HCT116 (cell line): ENCODE measurements around the gene NLRP1. TPM values are rescaled to one million over a fixed set of nuclear protein-coding genes. Genes with fewer than 3 reads are reported as not detected.

Source experiments
- ATAC-seq: fragments of 200-7000 bp; cut with Tn5 transposase; 2 replicates; pipeline ENCODE4 v1.9.1; 2020; ENCODE audit warnings: mild to moderate bottlenecking, moderate library complexity
- BruUV-seq: library from RNA; stranded (reverse); fragments of 400-500 nt; replicated peaks from 2 replicates; lab custom pipeline; 2021; lab: Mats Ljungman, UMichigan
- CTCF ChIA-PET: fragments of 300-600 bp; sonication (Branson Sonifier 250); formaldehyde crosslinking; loops from one replicate; lab custom pipeline; 2021; ENCODE audit warnings: antibody characterized with exemption; lab: Charles Lee
- POLR2A ChIA-PET: fragments of 300-600, 350-600 bp; sonication (Branson Sonifier 250); formaldehyde crosslinking; loops from one replicate; lab custom pipeline; 2021; ENCODE audit warnings: antibody characterized with exemption; lab: Charles Lee
- RAD21 ChIA-PET, 2 experiments: fragments of 300-600 bp; sonication (Branson Sonifier 250); formaldehyde crosslinking; loops; one replicate each; lab custom pipeline; 2023; ENCODE audit warnings: low total read pairs in 2 of 2; ENCODE audit not compliant: uncharacterized antibody in 2 of 2, unreplicated experiment in 2 of 2, low non-redundant PET in 1 of 2; lab: Charles Lee
- DNase-seq: peaks from one replicate; pipeline ENCODE4 v3.0.0-alpha.2; 2010; ENCODE audit warnings: low read depth, low spot score
- H2AFZ ChIP-seq: fragments of 200-600 bp; shearing (Covaris generic), sonication (generic); 2 replicates; pipeline ENCODE4 v1.6.1; 2017; ENCODE audit warnings: low read depth, mixed run types, mixed read lengths, antibody characterized with exemption, low read length; ENCODE audit not compliant: poor library complexity, severe bottlenecking
- H3K27ac ChIP-seq: 2 replicates; pipeline ENCODE4 v1.5.1; 2012; ENCODE audit warnings: low read depth, low read length
- H3K27me3 ChIP-seq: fragments of 200-600 bp; sonication (generic); 2 replicates; pipeline ENCODE4 v1.6.1; 2016; ENCODE audit warnings: mixed run types, low read length, mixed read lengths; ENCODE audit not compliant: insufficient read depth
- H3K36me3 ChIP-seq, 2 experiments: fragments of 200-500 bp in 1 of 2; fragments of 200-600 bp in 1 of 2; sonication (Bioruptor generic) in 1 of 2; sonication (generic) in 1 of 2; 2 replicates each; pipeline versions ENCODE4 v1.5.1 to v1.6.1; 2014 to 2016; ENCODE audit warnings: low read length in 2 of 2, inconsistent platforms in 1 of 2, mixed read lengths in 1 of 2, mixed run types in 1 of 2; ENCODE audit not compliant: insufficient read depth in 2 of 2, control insufficient read depth in 1 of 2
- H3K4me1 ChIP-seq, 2 experiments: fragments of 200-600 bp in 1 of 2; sonication (generic) in 1 of 2; 2 replicates each; pipeline versions ENCODE4 v1.5.1 to v1.6.1; 2012 to 2017; ENCODE audit warnings: low read length in 2 of 2, inconsistent platforms in 1 of 2, mild to moderate bottlenecking in 1 of 2, mixed read lengths in 1 of 2, mixed run types in 1 of 2, moderate library complexity in 1 of 2; ENCODE audit not compliant: insufficient read depth in 2 of 2, control insufficient read depth in 1 of 2
- H3K4me2 ChIP-seq: fragments of 200-600 bp; sonication (generic); 2 replicates; pipeline ENCODE4 v1.6.1; 2017; ENCODE audit warnings: mixed run types, low read length, mixed read lengths
- H3K4me3 ChIP-seq, 2 experiments: fragments of 200-600 bp in 1 of 2; sonication (generic) in 1 of 2; replicated peaks in 1 of 2; 2 replicates each; pipeline ENCODE4 v1.5.1; 2011 to 2016; ENCODE audit warnings: low read length in 2 of 2, control low read depth in 1 of 2, low read depth in 1 of 2, mild to moderate bottlenecking in 1 of 2, mixed read lengths in 1 of 2, mixed run types in 1 of 2
- H3K79me2 ChIP-seq: fragments of 200-600 bp; sonication (generic); 2 replicates; pipeline ENCODE4 v1.6.1; 2017; ENCODE audit warnings: mild to moderate bottlenecking, mixed run types, low read length, moderate library complexity, mixed read lengths; ENCODE audit not compliant: insufficient read depth
- H3K9ac ChIP-seq: fragments of 200-600 bp; sonication (generic); 2 replicates; pipeline ENCODE4 v1.6.1; 2016; ENCODE audit warnings: low read length, mixed read lengths
- H3K9me2 ChIP-seq: fragments of 200-600 bp; sonication (generic), shearing (Covaris generic); 2 replicates; pipeline ENCODE4 v1.6.1; 2017; ENCODE audit warnings: mixed run types, mild to moderate bottlenecking, moderate library complexity; ENCODE audit not compliant: insufficient read depth
- H3K9me3 ChIP-seq, 2 experiments: fragments of 200-500 bp in 1 of 2; fragments of 200-600 bp in 1 of 2; sonication (Bioruptor generic) in 1 of 2; sonication (generic) in 1 of 2; 2 replicates each; pipeline ENCODE4 v1.6.1; 2014 to 2017; ENCODE audit warnings: low read length in 2 of 2, mixed read lengths in 2 of 2, inconsistent platforms in 1 of 2, low read depth in 1 of 2, mild to moderate bottlenecking in 1 of 2, mixed run types in 1 of 2, moderate library complexity in 1 of 2; ENCODE audit not compliant: control insufficient read depth in 1 of 2, insufficient read depth in 1 of 2
- H4K20me1 ChIP-seq: fragments of 200-600 bp; sonication (generic), shearing (Covaris generic); 2 replicates; pipeline ENCODE4 v1.6.1; 2017; ENCODE audit warnings: mixed run types, mild to moderate bottlenecking, moderate library complexity; ENCODE audit not compliant: insufficient read depth
- CBX3 ChIP-seq: IDR thresholded peaks from 2 replicates; pipeline ENCODE4 v1.6.1; 2012; ENCODE audit warnings: low read depth
- CEBPB ChIP-seq: IDR thresholded peaks from 2 replicates; pipeline ENCODE4 v1.6.1; 2012; ENCODE audit warnings: low read depth
- CTCF ChIP-seq, 3 experiments: fragments of 200-600 bp in 1 of 3; sonication (generic) in 1 of 3; IDR thresholded peaks in 2 of 3; conservative IDR thresholded peaks in 1 of 3; 2 replicates each; pipeline ENCODE4 v1.5.1; 2012 to 2017; ENCODE audit warnings: low read depth in 2 of 3, low read length in 2 of 3, antibody characterized with exemption in 1 of 3, borderline replicate concordance in 1 of 3, control low read depth in 1 of 3, mild to moderate bottlenecking in 1 of 3, mixed read lengths in 1 of 3, mixed run types in 1 of 3, moderate library complexity in 1 of 3; ENCODE audit not compliant: insufficient read depth in 1 of 3
- ELF1 ChIP-seq: IDR thresholded peaks from 2 replicates; pipeline ENCODE4 v1.6.1; 2012; ENCODE audit warnings: low read depth, borderline replicate concordance
- EZH2phosphoT487 ChIP-seq: fragments of 200-600 bp; IDR thresholded peaks from 2 replicates; pipeline ENCODE4 v1.6.1; 2018; ENCODE audit warnings: antibody characterized with exemption, borderline replicate concordance
- FOSL1 ChIP-seq: IDR thresholded peaks from 2 replicates; pipeline ENCODE4 v1.6.1; 2012; ENCODE audit warnings: low read depth
- POLR2A ChIP-seq: IDR thresholded peaks from 2 replicates; pipeline ENCODE4 v1.7.0; 2011; ENCODE audit warnings: borderline replicate concordance; ENCODE audit not compliant: insufficient read depth, insufficient read length; ENCODE audit errors: extremely low read depth
- POLR2AphosphoS5 ChIP-seq: IDR thresholded peaks from 2 replicates; pipeline ENCODE4 v1.6.1; 2011; ENCODE audit warnings: mild to moderate bottlenecking, low read depth, low read length, moderate library complexity
- REST ChIP-seq: IDR thresholded peaks from 2 replicates; pipeline ENCODE4 v1.6.1; 2012; ENCODE audit warnings: low read depth
- SIN3A ChIP-seq: IDR thresholded peaks from 2 replicates; pipeline ENCODE4 v1.6.1; 2012; ENCODE audit warnings: low read depth
- SP1 ChIP-seq: IDR thresholded peaks from 2 replicates; pipeline ENCODE4 v1.6.1; 2012; ENCODE audit warnings: low read depth
- TCF7L2 ChIP-seq: IDR thresholded peaks from 2 replicates; pipeline ENCODE4 v1.7.0; 2011; ENCODE audit warnings: borderline replicate concordance, inconsistent platforms; ENCODE audit not compliant: insufficient read depth, insufficient read length; ENCODE audit errors: extremely low read depth
- YY1 ChIP-seq: IDR thresholded peaks from 2 replicates; pipeline ENCODE4 v1.6.1; 2011; ENCODE audit warnings: low read length, low read depth, moderate library complexity, mild to moderate bottlenecking; ENCODE audit not compliant: insufficient replicate concordance; ENCODE audit errors: extremely low read depth
- ZBTB33 ChIP-seq: IDR thresholded peaks from 2 replicates; pipeline ENCODE4 v1.6.1; 2011; ENCODE audit warnings: mild to moderate bottlenecking, low read length, moderate library complexity; ENCODE audit not compliant: insufficient replicate concordance; ENCODE audit errors: extremely low read depth
- ZFX ChIP-seq: fragments of 450-650 bp; IDR thresholded peaks from 2 replicates; pipeline ENCODE4 v1.6.1; 2017
- ZNF274 ChIP-seq: fragments of 200-500 bp; sonication (Bioruptor generic); IDR thresholded peaks from 2 replicates; pipeline ENCODE4 v1.6.1; 2014; ENCODE audit warnings: mild to moderate bottlenecking, low read depth, low read length, inconsistent platforms
- intact Hi-C: fragments of 100-400 bp; cut with micrococcal nuclease; formaldehyde crosslinking; loops from 2 replicates; pipeline ENCODE4 v1.10.0; 2022
- total RNA-seq: library from RNA; stranded (reverse); gene quantifications from one replicate; pipeline ENCODE4 v1.2.1, GENCODE V29; 2021; ENCODE audit not compliant: unreplicated experiment

Gene NLRP1
- total RNA-seq, 1 experiment from 2014 or later = 7.2 TPM

DNA sequence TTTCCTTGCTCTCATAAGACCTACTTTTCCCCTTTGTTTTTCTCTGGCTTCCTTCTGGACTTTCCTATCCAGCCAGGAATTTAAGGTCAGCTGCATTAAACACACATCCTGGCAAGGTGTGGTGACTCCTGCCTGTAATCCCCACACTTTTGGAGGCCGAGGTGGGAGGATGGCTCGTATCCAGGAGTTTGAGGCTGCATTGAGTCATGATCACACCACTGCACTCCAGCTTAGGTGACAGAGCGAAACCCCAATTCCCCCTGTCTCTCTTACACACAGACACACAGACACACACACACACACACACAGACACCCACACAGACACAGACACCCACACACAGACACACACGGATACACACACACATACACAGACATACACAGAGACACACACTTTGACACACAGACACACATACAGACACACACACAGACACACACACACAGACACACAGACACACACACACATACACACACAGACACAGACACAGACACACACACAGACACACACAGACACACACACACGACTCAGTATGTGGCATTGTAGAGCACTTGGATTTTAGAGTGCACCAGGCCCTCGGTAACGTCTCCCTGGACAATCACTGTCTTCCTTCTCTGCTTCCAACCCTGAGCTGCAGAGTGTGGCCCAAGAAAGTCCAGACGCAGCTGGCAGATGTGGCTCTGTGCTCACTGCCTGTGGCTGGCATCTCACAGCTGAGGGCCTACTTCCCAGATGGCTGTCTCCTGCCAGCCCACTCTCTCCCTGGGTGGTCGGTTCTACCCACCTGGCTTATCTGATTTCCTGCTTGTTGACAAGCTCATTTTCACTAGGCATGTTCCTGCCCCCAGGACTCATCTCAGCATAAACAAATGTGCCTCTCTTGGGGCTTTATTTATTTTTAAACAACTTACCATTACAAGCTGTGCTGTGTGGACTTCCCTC lies 39.0 kb downstream of the NLRP1 start:
- RAD21 ChIA-PET = no interaction called here

More for the DNA sequence above, 39.0 kb downstream of the NLRP1 start:
- no peak for TF ChIP-seq SIN3A
- no peak for TF ChIP-seq POLR2AphosphoS5
- TF ChIP-seq FOSL1 = no peak
- TF ChIP-seq YY1 = no peak
- TF ChIP-seq ZBTB33 = no peak
- no peak for TF ChIP-seq CTCF (IDR thresholded peaks at IDR 0.05 in 2 of 3, conservative IDR thresholded peaks at IDR 0.05 in 1 of 3; ENCODE audit: borderline replicate concordance in 1 of 3, insufficient read depth in 1 of 3, low read depth in 2 of 3, low read length in 2 of 3)
- no peak for TF ChIP-seq EZH2phosphoT487
- no peak for TF ChIP-seq ZNF274
- no peak for TF ChIP-seq ZFX
- no peak for TF ChIP-seq REST
- TF ChIP-seq CBX3 = no peak
- no peak for TF ChIP-seq TCF7L2
- TF ChIP-seq ELF1 = no peak
- TF ChIP-seq CEBPB = no peak
- TF ChIP-seq POLR2A = no peak
- TF ChIP-seq SP1 = no peak
- H4K20me1 ChIP-seq = no peaks in the 10 kb centered on the region
- H3K4me1 ChIP-seq = no peaks in the 10 kb centered on the region
- no TSS peak for BruUV-seq
- H3K27ac ChIP-seq = no peak overlapping the region
- H3K36me3 ChIP-seq = no peaks in the 10 kb centered on the region
- H3K79me2 ChIP-seq = no peaks in the 10 kb centered on the region
- H3K27me3 ChIP-seq = no peaks in the 10 kb centered on the region
- H3K4me2 ChIP-seq = no peak overlapping the region
- no peak overlapping the region for H2AFZ ChIP-seq
- DNase-seq (no peak), ATAC-seq (no peak)
- no peaks in the 10 kb centered on the region for H3K9me3 ChIP-seq
- POLR2A ChIA-PET = no interaction called here
- intact Hi-C loops = no loop called here
- CTCF ChIA-PET = no interaction called here
- no peak overlapping the region for H3K4me3 ChIP-seq
- no peak overlapping the region for H3K9ac ChIP-seq
- no peaks in the 10 kb centered on the region for H3K9me2 ChIP-seq
